GM21619 (cell line): ENCODE measurements around the gene PKP3.
"Not testable (repeated sequence)": the region's sequence is repeated elsewhere in the genome, so short reads cannot be mapped to it uniquely, and the experiment has no call there.

Source experiments
- ATAC-seq: cut with Tn5 transposase; IDR thresholded peaks from one replicate; pipeline ENCODE4 v1.9.1; 2021; ENCODE audit not compliant: unreplicated experiment

The PKP3 gene

GRCh38 chr11:362642-363442 lies 31.2 kb upstream of the PKP3 start:
- ATAC-seq: no peak

DNA sequence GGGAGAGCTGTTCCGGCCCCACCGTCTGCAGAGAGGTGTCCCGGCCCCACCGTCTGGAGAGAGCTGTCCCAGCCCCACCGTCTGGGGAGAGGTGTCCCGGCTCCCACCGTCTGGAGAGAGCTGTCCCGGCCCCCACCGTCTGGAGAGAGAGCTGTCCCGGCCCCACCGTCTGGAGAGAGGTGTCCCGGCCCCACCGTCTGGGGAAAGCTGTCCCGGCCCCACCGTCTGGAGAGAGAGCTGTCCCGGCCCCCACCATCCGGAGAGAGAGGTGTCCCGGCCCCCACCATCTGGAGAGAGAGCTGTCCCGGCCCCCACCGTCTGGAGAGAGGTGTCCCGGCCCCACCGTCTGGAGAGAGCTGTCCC lies 30.6 kb upstream of the PKP3 start:
- not testable (repeated sequence) for ATAC-seq

DNA sequence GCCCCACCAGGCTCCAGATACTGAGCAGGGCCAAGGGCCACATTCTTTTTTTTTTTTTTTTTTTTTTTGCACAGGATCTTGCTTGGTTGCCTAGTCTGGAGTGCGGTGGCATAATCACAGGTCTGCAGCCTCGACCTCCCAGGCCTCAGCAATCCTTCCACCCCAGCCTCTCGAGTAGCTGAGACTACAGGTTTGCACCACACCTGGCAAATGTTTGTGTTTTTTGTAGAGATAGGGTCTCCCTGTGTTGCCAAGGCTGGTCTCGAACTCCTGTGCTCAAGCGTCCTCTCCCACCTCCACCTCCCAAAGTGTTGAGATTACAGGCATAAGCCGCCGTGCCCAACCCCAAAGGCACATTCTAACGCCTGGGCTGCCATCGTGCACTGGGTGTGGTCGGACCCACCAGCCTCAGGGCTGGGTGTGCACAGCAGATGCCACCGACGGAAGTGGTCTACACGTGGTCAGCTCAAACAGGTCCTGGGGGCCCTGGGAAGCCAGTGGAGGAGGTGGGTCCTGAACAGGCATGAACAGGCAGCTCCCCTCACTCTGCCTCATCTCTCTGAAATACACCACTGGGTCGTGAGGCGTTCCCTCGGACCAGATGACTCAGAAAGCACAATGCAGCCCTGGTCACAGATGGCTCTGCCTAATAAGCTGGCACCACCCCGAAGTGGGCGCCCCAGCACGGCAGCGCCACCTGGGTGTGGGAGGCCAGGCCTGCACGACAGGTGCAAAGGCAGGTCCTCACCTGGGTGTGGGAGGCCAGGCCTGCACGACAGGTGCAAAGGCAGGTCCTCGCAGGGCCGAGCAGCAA lies 29.9 kb upstream of the PKP3 start:
- ATAC-seq: no peak

GRCh38 chr11:364991-365725 lies 28.9 kb upstream of the PKP3 start:
- ATAC-seq: no peak

- no peak for ATAC-seq
These were observed 28.2 kb upstream of the PKP3 start for GRCh38 chr11:365831-366230.

- no peak for ATAC-seq
These were observed 26.0 kb upstream of the PKP3 start for GRCh38 chr11:367956-368413.

DNA sequence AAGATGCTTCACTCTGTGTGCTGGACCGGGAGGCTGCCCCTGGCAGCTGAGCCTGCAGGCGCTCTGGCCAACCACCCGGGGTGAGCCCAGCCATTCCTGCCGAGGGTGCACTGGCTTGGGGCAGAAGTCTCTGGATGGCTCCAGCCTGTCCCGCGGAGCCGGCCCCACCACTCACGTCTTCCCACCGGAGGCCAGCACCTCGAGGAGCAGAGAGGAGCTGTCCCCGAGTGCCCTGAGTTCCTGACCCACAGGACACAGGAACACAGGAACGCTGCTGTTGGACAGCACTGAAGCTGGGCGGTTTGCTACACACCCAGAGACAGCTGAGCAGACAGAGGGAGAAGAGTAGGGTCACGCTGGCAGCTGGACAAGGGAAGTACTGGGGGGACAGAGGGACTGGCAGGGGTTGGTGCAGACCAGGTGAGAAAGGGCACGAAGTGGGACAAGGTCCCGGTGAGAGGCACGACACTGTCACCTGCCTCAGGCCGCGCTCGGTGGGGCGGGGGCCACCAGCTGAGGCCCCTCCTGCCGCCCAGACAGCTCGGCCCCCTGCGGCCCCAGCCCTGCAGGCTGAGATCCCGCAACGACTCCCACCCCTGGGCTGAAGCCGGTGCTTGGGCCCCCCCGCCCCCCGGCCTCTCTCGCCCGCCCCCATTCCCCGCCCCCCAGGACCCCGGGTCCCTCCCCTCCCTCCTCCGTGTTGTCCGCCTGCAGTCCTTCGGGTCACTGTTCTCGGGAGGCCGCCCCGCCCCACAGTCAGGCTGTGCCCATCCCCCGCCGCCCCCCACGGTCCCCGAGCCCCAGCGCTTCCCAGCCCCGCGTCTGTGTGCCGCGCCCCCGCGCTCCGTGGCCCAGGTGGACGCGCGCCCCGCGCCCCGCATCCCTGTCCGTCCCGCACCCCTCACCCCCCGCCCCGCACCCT lies 25.3 kb upstream of the PKP3 start:
- ATAC-seq: no peak

DNA sequence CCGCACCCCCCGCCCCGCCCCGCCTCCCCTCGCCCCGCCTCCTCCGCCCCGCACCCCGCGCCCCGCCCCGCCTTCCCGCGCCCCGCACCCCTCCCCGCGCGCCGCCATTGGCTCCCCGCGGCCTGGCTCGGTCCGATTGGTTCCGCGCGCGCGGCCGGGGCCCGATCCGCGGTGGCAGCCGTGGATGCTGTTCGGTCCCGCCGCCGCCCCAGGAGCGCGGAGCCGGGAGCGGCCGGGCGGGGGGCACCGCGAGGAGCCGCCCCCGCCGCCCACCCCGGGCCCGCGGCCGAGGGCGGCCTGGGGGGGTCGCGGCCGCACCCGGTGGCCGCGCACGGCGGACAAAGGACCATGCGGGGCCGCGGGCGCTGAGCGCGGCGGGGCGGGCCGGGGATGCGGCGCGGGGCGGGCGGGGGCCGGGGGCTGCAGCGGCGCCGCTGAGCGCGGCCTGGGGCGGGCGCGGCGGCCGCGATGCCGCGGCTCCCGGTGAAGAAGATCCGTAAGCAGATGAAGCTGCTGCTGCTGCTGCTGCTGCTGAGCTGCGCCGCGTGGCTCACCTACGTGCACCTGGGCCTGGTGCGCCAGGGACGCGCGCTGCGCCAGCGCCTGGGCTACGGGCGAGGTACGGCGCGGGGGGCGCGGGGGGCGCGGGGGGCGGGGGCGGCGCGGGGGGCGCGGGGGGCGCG lies 24.5 kb upstream of the PKP3 start, which contains the start of gene B4GALNT4:
B4GALNT4 (plus strand) TSS at position 164 of the 683 bp plus-strand sequence; CDS start at position 469, 305 bp downstream.
- no peak for ATAC-seq

GRCh38 chr11:370070-370941 lies 23.7 kb upstream of the PKP3 start:
- no peak for ATAC-seq

- no peak for ATAC-seq
These were observed 23.0 kb upstream of the PKP3 start for GRCh38 chr11:371051-371450.

GRCh38 chr11:371716-372590 lies 22.1 kb upstream of the PKP3 start:
- ATAC-seq: no peak

DNA sequence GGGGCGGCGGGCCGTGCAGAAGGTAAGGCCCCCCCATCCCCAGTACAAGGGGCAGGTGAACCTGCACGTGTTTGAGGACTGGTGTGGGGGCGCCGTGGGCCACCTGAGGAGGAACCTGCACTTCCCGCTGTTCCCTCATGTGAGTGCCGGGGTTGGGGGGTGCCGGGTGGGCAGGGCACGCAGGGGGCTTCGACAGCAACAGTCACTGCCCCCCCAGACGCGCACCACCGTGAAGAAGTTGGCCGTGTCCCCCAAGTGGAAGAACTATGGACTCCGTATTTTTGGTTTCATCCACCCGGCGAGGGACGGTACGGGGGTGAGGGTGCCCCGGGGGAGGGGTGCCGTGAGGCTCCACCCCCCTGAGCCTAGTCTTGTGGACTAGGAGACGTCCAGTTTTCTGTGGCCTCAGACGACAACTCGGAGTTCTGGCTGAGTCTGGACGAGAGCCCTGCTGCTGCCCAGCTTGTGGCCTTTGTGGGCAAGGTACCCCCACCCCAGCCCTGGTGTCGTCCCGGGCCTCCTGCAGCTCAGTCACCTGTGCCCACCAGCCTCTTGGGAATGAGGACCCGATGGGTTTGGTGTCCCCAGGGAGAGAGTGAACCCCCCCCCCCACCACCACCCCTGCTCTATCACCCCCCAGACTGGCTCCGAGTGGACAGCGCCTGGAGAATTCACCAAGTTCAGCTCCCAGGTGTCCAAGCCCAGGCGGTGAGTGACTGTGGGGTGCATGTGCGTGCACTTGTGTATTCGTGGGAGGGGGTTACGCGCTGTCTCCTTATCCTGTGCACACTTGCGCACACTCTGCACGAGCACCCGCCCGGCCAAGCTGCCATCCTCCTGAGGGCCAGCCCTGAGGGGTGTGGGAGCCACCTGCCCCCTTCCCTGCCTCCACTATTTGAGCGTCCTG lies 20.9 kb upstream of the PKP3 start:
- ATAC-seq: no peak

DNA sequence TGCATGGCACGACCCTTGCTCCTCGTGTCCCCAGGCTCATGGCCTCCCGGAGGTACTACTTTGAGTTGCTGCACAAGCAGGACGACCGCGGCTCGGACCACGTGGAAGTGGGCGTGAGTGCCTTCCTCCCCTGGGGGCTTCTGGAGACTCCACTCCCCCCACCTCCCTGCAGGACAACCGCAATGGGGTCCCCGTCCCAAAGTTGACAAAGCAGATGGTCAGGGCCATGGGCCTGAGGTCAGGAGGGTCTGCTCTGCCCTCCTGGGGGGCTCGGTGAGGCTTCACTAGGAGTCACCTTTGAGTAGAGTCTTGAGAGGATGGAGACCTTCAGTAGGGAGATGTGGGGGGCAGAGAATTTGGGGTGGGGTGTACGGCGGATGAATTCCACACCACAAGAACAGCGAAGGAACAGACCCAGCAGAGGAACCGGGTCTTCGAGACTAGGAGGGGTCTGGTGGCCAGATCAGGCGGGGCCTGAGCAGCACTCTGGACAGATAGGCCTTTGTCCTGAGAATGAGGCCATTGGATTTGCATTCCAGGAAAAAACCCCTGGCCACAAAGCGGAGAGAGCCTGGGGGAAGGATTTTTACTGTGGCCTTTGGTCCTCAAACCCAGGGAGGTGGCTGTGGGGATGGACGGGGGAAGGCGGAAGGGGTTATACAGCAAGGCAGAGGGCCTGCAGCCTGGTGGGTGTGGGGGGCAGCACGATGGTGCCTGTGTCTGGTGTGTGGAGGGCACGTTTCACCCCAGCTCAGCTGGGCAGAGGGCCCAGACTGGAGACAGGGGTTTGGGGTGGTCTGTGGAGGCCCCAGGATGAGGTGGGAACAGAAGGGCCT lies 20.1 kb upstream of the PKP3 start:
- ATAC-seq: no peak

- no peak for ATAC-seq
These were observed 18.7 kb upstream of the PKP3 start for GRCh38 chr11:375065-376025.
